Karpas-422 (cell line): ENCODE measurements around the gene ATP5F1D. TPM values are rescaled to one million over a fixed set of nuclear protein-coding genes. Genes with fewer than 3 reads are reported as not detected.

Source experiments
- DNase-seq: peaks from one replicate; pipeline ENCODE4 v3.0.0-alpha.2; 2015
- H2AFZ ChIP-seq: fragments of 200-600 bp; sonication (generic); 2 replicates; pipeline ENCODE4 v1.6.1; 2014; ENCODE audit warnings: antibody characterized with exemption, low read length, mixed read lengths
- H3K27ac ChIP-seq: fragments of 200-600 bp; sonication (generic); 2 replicates; pipeline ENCODE4 v1.5.1; 2014; ENCODE audit warnings: mild to moderate bottlenecking, low read length, moderate library complexity
- H3K27me3 ChIP-seq: fragments of 200-600 bp; sonication (generic); 2 replicates; pipeline ENCODE4 v1.6.1; 2014; ENCODE audit warnings: low read length, mixed read lengths
- H3K36me3 ChIP-seq: fragments of 200-600 bp; sonication (generic); 2 replicates; pipeline ENCODE4 v1.6.1; 2014; ENCODE audit warnings: low read length, mixed read lengths; ENCODE audit not compliant: insufficient read depth
- H3K4me1 ChIP-seq: fragments of 200-600 bp; sonication (generic); 2 replicates; pipeline ENCODE4 v1.6.1; 2014; ENCODE audit warnings: mild to moderate bottlenecking, low read length, mixed read lengths
- H3K4me2 ChIP-seq: fragments of 200-600 bp; sonication (generic); 2 replicates; pipeline ENCODE4 v1.6.1; 2014; ENCODE audit warnings: low read length, low read depth, mild to moderate bottlenecking; ENCODE audit not compliant: poor library complexity, severe bottlenecking
- H3K4me3 ChIP-seq: fragments of 200-600 bp; sonication (generic); 2 replicates; pipeline ENCODE4 v1.5.1; 2014; ENCODE audit warnings: mild to moderate bottlenecking, antibody characterized with exemption, low read length, mixed read lengths
- H3K79me2 ChIP-seq: fragments of 200-600 bp; sonication (generic); 2 replicates; pipeline ENCODE4 v1.6.1; 2014; ENCODE audit warnings: mild to moderate bottlenecking, low read length, mixed read lengths
- H3K9ac ChIP-seq: fragments of 200-600 bp; sonication (generic); 2 replicates; pipeline ENCODE4 v1.6.0; 2014; ENCODE audit warnings: low read length
- H3K9me2 ChIP-seq: fragments of 200-600 bp; sonication (generic), shearing (Covaris generic); replicated peaks from 2 replicates; pipeline ENCODE4 v1.6.0; 2014; ENCODE audit warnings: mild to moderate bottlenecking, low read length, moderate library complexity; ENCODE audit not compliant: insufficient read depth
- H3K9me3 ChIP-seq: fragments of 300-700, 200-600 bp; sonication (generic); 2 replicates; pipeline ENCODE4 v1.6.1; 2014; ENCODE audit warnings: low read length, mixed read lengths
- H4K20me1 ChIP-seq: fragments of 200-600 bp; sonication (generic); 2 replicates; pipeline ENCODE4 v1.6.1; 2014; ENCODE audit warnings: mild to moderate bottlenecking, antibody characterized with exemption, low read length, low read depth; ENCODE audit not compliant: insufficient read depth
- total RNA-seq: library from RNA; depleted of rRNA; stranded (reverse); fragments of >200 nt; shearing (Covaris generic); gene quantifications from 2 replicates; pipeline ENCODE4 v1.2.3, GENCODE V29; 2014; ENCODE audit warnings: low replicate concordance

The ATP5F1D gene
- total RNA-seq, 1 experiment from 2014 or later = 64.3 TPM

DNA sequence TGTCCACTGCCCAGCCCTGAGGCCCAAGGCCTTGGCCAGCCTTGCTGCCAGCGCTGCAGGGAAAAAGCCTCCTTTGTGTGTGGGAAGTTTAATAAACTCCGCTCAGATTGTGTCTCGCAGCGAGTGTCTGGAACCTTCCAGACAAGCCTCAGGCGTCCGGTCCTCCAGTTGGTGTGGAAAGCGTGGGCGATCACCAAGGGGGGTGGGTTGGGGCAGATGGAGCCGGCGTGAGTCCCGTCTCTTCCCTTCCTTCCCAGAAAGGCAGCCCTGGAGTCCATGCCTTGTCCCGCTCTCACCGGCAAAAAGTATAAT, 31.4 kb upstream of the ATP5F1D start:
- H3K27me3 ChIP-seq = no peaks in the 10 kb centered on the region
- no peak for DNase-seq
- H3K4me1 ChIP-seq = peaks cover 13% of the 10 kb centered on the region
- peaks cover 85% of the 10 kb centered on the region for H3K79me2 ChIP-seq
- peaks cover 4% of the 10 kb centered on the region; the same call in 1 of the 2 replicates for H3K36me3 ChIP-seq
- H3K27ac ChIP-seq = no peak overlapping the region
- no peak overlapping the region for H3K4me3 ChIP-seq
- H3K4me2 ChIP-seq = no peak overlapping the region
- H3K9ac ChIP-seq = no peak overlapping the region
- no peaks in the 10 kb centered on the region for H3K9me3 ChIP-seq
- H3K9me2 ChIP-seq = no peaks in the 10 kb centered on the region
- H2AFZ ChIP-seq = no peak overlapping the region
- peaks cover 25% of the 10 kb centered on the region for H4K20me1 ChIP-seq

DNA sequence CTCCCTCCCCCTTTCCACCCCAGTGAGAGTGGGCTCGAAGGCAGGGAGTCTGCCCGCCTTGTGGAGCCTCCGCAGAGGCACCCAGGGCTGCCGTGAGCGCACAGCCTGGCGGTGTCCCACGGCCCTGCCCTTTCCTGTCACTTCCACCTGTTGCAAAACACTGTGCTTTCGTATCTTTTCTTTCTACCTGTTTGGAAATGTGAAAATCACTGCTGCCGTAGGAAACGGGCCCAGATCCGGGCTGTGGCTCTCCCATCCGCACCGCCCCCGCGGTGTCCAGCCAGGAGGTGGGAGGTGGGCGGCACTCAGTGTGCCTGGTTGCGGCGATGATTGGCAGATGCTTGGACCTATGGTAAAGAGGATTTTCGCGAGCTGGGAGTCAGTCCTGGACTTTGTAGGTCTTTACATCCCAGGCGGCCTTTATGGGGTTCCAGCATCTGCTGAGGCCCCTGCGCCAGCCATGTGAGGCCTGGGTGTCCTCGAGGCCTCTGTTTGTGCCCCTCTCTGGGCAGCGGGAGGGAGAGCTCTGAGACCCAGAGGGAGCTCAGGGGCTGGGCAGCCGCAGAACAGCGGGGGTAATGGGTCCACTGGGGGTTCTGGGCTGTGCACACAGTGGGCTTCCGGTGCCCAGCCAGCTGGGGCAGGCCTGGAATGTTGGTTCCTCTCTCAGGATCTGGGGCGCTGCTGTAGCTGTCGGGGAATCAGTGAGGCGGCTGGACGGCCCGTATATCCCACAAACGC, 29.9 kb upstream of the ATP5F1D start:
- H2AFZ ChIP-seq = no peak overlapping the region
- H3K9me2 ChIP-seq = no peaks in the 10 kb centered on the region
- H3K4me1 ChIP-seq = peaks cover 12% of the 10 kb centered on the region
- no peak for DNase-seq
- H3K36me3 ChIP-seq = peaks cover 4% of the 10 kb centered on the region; the same call in 1 of the 2 replicates
- H3K4me2 ChIP-seq = no peak overlapping the region
- no peak overlapping the region for H3K27ac ChIP-seq
- H3K4me3 ChIP-seq = no peak overlapping the region
- no peaks in the 10 kb centered on the region for H3K9me3 ChIP-seq
- peaks cover 88% of the 10 kb centered on the region for H3K79me2 ChIP-seq
- no peaks in the 10 kb centered on the region for H3K27me3 ChIP-seq
- H4K20me1 ChIP-seq = peaks cover 28% of the 10 kb centered on the region
- H3K9ac ChIP-seq = no peak overlapping the region

DNA sequence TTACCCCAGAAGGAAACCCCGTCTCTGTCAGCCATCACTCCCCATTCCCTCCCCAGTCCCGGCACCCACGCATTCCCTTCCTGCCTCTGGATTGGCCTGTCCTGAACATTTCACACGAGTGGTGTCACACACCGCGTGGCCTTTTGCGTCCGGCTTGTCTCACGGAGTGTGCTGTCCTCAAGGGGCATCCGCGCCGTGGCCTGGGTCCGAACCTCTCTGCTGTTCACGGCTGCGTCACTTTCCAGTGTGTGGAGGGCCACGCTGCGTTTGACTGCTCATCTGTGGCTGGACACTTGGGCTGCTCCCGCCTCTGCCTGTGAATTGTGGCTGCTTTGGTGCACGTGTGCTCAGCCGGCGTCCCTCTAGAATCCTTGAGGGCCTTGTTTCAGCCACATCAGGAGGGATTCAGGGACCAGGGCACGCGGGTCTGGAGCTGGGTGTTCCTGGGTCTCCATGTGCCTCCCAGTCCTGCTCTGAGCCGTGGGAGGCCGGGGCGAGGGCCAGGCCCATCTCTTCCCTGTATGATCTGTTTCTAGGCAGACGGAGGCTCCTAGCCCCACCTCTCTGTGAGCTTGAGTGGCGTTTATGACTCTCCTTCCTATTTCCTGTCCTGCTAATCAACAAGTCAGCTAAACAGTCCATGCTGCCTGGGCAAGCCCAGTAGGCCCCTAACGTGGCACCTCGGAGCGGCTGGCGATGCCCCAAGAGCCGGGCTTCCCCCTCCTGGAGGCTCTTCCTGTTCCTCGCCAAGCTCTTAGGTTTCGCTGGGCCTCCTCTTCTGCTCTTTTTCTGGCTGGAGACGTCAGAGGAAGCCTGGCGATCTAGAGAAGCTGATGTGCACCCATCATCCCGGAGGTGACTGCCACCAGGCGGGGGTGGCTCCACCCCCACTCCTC, 27.9 kb upstream of the ATP5F1D start:
- Histone ChIP-seq H3K4me2 (no peak overlapping the region), H3K27me3 (no peaks in the 10 kb centered on the region), H3K4me1 (peaks cover 5% of the 10 kb centered on the region; the same call in 1 of the 2 replicates), H2AFZ (no peak overlapping the region), H3K79me2 (peaks cover 81% of the 10 kb centered on the region), H3K9ac (no peak overlapping the region), H3K9me3 (no peaks in the 10 kb centered on the region), H3K36me3 (peaks cover 4% of the 10 kb centered on the region; the same call in 1 of the 2 replicates), H3K27ac (no peak overlapping the region), H4K20me1 (peaks cover 27% of the 10 kb centered on the region), H3K4me3 (no peak overlapping the region), H3K9me2 (no peaks in the 10 kb centered on the region)
- no peak for DNase-seq

DNA sequence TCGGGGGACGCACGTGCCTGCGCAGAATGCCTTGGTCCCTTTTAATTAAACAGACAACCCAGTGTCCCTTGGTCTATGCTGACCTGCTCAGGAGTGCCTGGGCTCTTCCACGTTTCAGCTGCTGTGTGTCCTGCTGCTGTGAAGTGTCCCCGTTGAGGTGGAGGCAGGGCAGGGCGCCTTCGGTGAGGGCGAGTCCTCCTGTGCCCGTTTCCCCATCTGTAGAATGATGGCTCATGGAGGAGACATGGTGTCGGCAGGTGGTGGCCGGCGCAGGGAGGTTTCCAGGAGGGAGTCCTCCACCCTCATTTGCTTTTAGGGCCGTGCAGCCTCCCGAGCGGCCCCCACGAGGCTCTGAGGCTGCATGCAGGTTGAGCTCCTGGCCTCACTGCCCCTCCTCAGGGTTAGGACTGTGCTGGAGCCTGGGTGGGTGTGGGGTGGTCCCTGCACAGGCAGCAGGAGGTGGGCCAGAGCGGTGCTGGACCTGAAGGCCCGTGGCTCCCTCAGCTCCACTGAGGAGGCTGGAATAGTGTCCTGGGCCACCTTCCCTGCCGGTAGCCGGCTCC, 27.2 kb upstream of the ATP5F1D start:
- Histone ChIP-seq H3K4me2 (no peak overlapping the region), H4K20me1 (peaks cover 23% of the 10 kb centered on the region), H3K79me2 (peaks cover 76% of the 10 kb centered on the region), H3K27ac (no peak overlapping the region), H3K4me3 (no peak overlapping the region), H3K4me1 (peaks cover 5% of the 10 kb centered on the region; the same call in 1 of the 2 replicates), H2AFZ (no peak overlapping the region), H3K36me3 (peaks cover 4% of the 10 kb centered on the region; the same call in 1 of the 2 replicates), H3K27me3 (no peaks in the 10 kb centered on the region), H3K9me2 (no peaks in the 10 kb centered on the region), H3K9me3 (no peaks in the 10 kb centered on the region), H3K9ac (no peak overlapping the region)
- no peak for DNase-seq

DNA sequence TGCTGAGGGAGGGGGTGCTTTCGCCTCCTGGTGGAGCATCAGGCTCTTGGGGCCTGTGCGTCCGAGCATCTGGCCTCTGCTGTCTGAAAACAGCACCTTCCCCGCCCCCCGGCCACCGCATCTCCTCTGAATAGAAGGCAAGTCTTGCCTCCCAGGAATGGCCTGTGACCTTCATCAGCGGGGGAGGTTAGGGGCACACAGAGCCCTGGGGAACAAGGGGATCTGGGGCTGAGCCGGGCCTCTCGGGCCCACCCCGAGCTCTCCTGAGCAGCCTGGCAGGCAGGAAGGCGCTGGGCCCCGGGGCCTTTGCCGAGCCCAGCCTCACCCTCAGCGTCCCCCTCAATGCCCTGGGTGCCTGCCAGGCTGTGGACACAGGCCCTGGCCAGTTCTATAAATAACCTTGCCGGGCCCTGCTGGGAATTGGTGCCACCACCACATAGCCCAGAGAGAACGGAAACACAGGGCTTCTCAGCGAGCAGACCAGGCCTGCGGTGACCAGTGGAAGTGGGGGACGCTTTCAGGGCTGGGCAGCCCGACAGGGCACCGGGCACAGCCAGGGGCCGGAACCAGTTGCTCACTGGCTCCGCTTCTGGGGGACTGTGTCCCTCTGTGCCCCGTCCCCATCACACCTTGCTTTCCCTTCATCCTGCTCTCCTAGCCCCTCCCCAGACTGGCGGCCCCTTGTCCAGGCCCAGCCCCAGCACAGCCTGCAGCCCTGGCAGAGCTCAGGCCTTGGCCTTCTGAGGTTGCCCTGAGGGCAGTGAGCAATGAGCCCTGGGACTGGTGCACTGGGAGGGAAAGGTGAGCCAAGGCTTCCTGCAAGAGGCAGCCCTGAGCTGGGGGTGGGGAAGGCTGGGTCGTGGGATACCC, 26.5 kb upstream of the ATP5F1D start:
- H4K20me1 ChIP-seq = peaks cover 17% of the 10 kb centered on the region
- H3K9ac ChIP-seq = no peak overlapping the region
- no peak for DNase-seq

DNA sequence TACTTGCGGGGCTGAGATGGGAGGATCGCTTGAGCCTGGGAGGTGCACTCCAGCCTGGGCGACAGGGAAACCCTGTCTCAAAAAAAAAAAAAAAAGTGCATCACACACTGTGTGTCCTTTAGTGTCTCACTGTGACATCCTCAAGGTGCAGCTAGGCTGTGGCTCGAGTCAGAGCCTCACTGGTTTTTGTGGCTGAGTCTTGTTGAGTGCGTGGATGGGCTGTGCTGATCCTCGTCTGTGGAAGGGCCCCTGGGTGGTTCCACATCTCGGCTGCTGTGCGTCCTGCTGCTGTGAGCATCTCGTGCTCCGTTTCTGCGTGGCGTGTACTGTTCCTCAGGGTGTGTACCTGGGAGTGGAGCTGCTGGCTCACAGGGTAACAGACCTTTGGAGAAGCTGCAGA, 24.8 kb upstream of the ATP5F1D start:
- no peaks in the 10 kb centered on the region for H3K9me2 ChIP-seq
- peaks cover 58% of the 10 kb centered on the region for H3K79me2 ChIP-seq
- H3K4me3 ChIP-seq = no peak overlapping the region
- H4K20me1 ChIP-seq = peaks cover 14% of the 10 kb centered on the region
- no peak overlapping the region for H2AFZ ChIP-seq
- H3K27me3 ChIP-seq = no peaks in the 10 kb centered on the region
- H3K9ac ChIP-seq = no peak overlapping the region
- H3K27ac ChIP-seq = no peak overlapping the region
- no peaks in the 10 kb centered on the region for H3K9me3 ChIP-seq
- no peak for DNase-seq
- H3K36me3 ChIP-seq = no peaks in the 10 kb centered on the region
- H3K4me2 ChIP-seq = no peak overlapping the region
- H3K4me1 ChIP-seq = peaks cover 15% of the 10 kb centered on the region

More for the DNA sequence above, 26.5 kb upstream of the ATP5F1D start:
- H3K27me3 ChIP-seq = no peaks in the 10 kb centered on the region
- H3K4me1 ChIP-seq = peaks cover 9% of the 10 kb centered on the region
- peaks cover 3% of the 10 kb centered on the region; the same call in 1 of the 2 replicates for H3K36me3 ChIP-seq
- no peak overlapping the region for H3K4me2 ChIP-seq
- peaks cover 70% of the 10 kb centered on the region for H3K79me2 ChIP-seq
- H3K9me3 ChIP-seq = no peaks in the 10 kb centered on the region
- no peaks in the 10 kb centered on the region for H3K9me2 ChIP-seq
- H2AFZ ChIP-seq = no peak overlapping the region
- H3K27ac ChIP-seq = no peak overlapping the region
- H3K4me3 ChIP-seq = no peak overlapping the region

DNA sequence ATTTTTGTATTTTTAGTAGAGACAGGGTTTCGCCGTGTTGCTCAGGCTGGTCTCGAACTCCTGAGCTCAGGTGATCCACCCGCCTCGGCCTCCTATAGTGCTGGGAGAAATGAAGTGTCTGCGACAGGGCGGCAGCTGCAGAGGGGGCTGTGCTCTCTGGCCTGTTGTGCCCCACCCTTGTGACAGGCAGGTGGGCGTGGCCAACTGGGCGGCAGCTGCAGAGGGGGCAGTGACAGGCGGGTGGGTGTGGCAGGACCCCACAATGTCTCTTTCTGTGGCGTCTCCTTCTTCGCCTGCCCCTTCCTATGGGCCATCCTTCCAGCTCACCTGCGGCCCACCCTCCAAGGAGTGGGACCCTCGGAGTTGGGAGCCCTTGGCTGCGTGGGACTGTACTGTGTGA, 24.2 kb upstream of the ATP5F1D start:
- peaks cover 14% of the 10 kb centered on the region for H4K20me1 ChIP-seq
- no peaks in the 10 kb centered on the region for H3K9me3 ChIP-seq
- H3K79me2 ChIP-seq = peaks cover 52% of the 10 kb centered on the region
- peaks cover 15% of the 10 kb centered on the region for H3K4me1 ChIP-seq
- DNase-seq = no peak
- no peak overlapping the region for H2AFZ ChIP-seq
- H3K36me3 ChIP-seq = no peaks in the 10 kb centered on the region
- no peaks in the 10 kb centered on the region for H3K9me2 ChIP-seq
- no peak overlapping the region for H3K4me3 ChIP-seq
- H3K9ac ChIP-seq = no peak overlapping the region
- no peak overlapping the region for H3K27ac ChIP-seq
- no peak overlapping the region for H3K4me2 ChIP-seq
- no peaks in the 10 kb centered on the region for H3K27me3 ChIP-seq
